Measurements from ENCODE around the gene TTC23L. TPM values are rescaled to one million over a fixed set of nuclear protein-coding genes. Genes with fewer than 3 reads are reported as not detected.

Gene TTC23L, protein sequence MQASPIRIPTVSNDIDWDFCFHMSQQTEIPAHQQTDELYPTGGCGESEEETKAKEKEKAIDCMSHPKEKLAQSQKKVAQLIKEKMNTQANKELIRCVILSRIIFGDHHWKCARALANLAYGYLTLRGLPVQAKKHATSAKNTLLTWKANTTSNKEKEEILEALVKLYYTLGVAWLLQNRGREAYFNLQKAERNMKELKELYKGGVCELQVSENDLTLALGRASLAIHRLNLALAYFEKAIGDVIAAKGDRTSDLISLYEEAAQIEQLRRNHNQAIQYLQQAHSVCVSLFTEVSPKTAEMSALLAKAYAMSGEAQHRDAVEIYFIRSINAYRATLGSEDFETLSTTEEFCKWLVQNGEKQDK
- not detected for total RNA-seq

- H3K4me3 Mint-ChIP-seq: peak within 1 kb of the TSS; percentile 85
- H3K27ac Mint-ChIP-seq: peak within 1 kb of the TSS; percentile 81
- peaks cover 7% of the 10 kb centered on the region for H3K27me3 Mint-ChIP-seq (ENCODE audit: low read depth)
- ATAC-seq (peak; percentile 91), DNase-seq (peak; percentile 92)
- peaks cover 12% of the 10 kb centered on the region for H3K4me1 Mint-ChIP-seq (ENCODE audit: low read depth)
- POLR2A ChIA-PET: interaction anchor here (0.6 to 1.6 kb wide), 3 partner anchors 76 to 657 kb away, joined by 3 to 9 read pairs (median 3); partner anchors contain the start of genes BRIX1, DNAJC21 and RAD1
- CTCF ChIA-PET: interaction anchor here (0.8 to 1.3 kb wide), 4 partner anchors 15 to 315 kb away, joined by 3 to 4 read pairs (median 3); partner anchors contain the start of gene RAD1
- no peaks in the 10 kb centered on the region for H3K36me3 Mint-ChIP-seq (ENCODE audit: low read depth)
- no peaks in the 10 kb centered on the region for H3K9me3 Mint-ChIP-seq (ENCODE audit: insufficient read depth)
Measured at GRCh38 chr5:34838785-34839714, at the start of gene TTC23L. Gene TTC23L (plus strand): TSS chr5:34839164. CDS start chr5:34840672, 1,508 bp downstream.

- peaks cover 2% of the 10 kb centered on the region for H3K27me3 Mint-ChIP-seq (ENCODE audit: low read depth)
- ATAC-seq (no peak), DNase-seq (no peak)
- POLR2A ChIA-PET: no interaction called here
- H3K9me3 Mint-ChIP-seq (ENCODE audit: insufficient read depth): no peaks in the 10 kb centered on the region
- H3K4me1 Mint-ChIP-seq (ENCODE audit: low read depth): no peaks in the 10 kb centered on the region
- no peaks in the 10 kb centered on the region for H3K36me3 Mint-ChIP-seq (ENCODE audit: low read depth)
- CTCF ChIA-PET: no interaction called here
- no peak overlapping the region for H3K4me3 Mint-ChIP-seq
- H3K27ac Mint-ChIP-seq: no peak overlapping the region
Measured at GRCh38 chr5:34789639-34790038, 49.3 kb upstream of the TTC23L start.

DNA sequence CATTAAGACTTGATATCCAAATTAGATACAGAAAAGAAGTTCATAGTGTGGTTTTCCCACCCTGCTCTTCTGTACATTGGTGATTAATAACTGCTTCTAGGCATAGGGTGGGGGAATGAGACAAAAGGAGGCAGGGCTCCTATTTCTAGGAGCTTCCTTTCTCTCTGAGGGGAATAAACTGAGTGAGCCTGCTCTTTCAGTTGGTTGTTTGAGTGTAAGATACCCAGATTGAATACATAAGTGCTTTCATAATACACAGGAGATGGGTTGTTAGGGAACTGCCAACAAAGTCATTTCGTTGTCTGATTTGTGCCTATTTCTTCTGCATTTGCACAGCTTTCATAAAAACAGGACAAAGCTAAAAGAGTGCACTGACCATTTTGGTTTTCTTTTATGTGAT lies 48.9 kb upstream of the TTC23L start:
- ChIA-PET POLR2A (no interaction called here), CTCF (no interaction called here)
- peaks cover 2% of the 10 kb centered on the region for H3K27me3 Mint-ChIP-seq (ENCODE audit: low read depth)
- DNase-seq (no peak), ATAC-seq (no peak)
- no peaks in the 10 kb centered on the region for H3K36me3 Mint-ChIP-seq (ENCODE audit: low read depth)
- H3K27ac Mint-ChIP-seq: no peak overlapping the region
- no peaks in the 10 kb centered on the region for H3K4me1 Mint-ChIP-seq (ENCODE audit: low read depth)
- H3K9me3 Mint-ChIP-seq (ENCODE audit: insufficient read depth): no peaks in the 10 kb centered on the region
- H3K4me3 Mint-ChIP-seq: no peak overlapping the region

DNA sequence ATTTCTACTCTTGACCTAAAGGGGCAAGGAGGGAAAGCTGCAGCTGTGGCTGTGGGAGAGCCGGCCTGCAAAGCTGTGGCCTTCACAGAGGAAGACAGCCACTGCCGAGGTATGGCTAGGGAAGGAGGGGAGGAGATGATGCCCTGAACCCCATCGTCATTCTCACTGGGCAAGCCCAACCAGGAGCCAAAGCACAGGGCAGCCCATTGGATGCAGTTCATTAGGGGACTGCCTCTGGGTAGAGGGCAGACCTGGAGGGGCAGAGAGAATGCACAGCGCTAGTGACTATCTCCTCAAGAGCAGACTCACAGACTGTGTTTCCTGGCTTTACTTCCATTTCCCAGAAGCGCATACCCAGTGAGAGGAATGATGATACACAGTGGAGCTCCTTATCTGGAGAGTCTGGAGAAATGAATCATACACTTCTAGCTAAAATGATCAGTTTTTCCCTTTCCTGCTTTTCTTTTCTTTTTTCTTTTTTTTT lies 47.2 kb upstream of the TTC23L start:
- ATAC-seq: no peak
- H3K4me3 Mint-ChIP-seq: no peak overlapping the region

GRCh38 chr5:34802834-34803563 lies 36.0 kb upstream of the TTC23L start:
- CTCF ChIA-PET: no interaction called here
- no peaks in the 10 kb centered on the region for H3K27me3 Mint-ChIP-seq (ENCODE audit: low read depth)
- H3K9me3 Mint-ChIP-seq (ENCODE audit: insufficient read depth): no peaks in the 10 kb centered on the region
- no peak overlapping the region for H3K4me3 Mint-ChIP-seq
- no peaks in the 10 kb centered on the region for H3K4me1 Mint-ChIP-seq (ENCODE audit: low read depth)
- H3K36me3 Mint-ChIP-seq (ENCODE audit: low read depth): no peaks in the 10 kb centered on the region
- no peak for DNase-seq
- no peak overlapping the region for H3K27ac Mint-ChIP-seq
- no peak for ATAC-seq
- POLR2A ChIA-PET: no interaction called here

More for the DNA sequence above, 47.2 kb upstream of the TTC23L start:
- CTCF ChIA-PET: interaction anchor here (0.7 kb wide), 1 partner anchor 240 kb away, joined by 3 read pairs; no protein-coding TSS in a partner anchor
- Mint-ChIP-seq H3K9me3 (ENCODE audit: insufficient read depth) (no peaks in the 10 kb centered on the region), H3K36me3 (ENCODE audit: low read depth) (no peaks in the 10 kb centered on the region), H3K4me1 (ENCODE audit: low read depth) (no peaks in the 10 kb centered on the region), H3K27ac (no peak overlapping the region), H3K27me3 (ENCODE audit: low read depth) (peaks cover 2% of the 10 kb centered on the region)
- POLR2A ChIA-PET: no interaction called here
- no peak for DNase-seq

DNA sequence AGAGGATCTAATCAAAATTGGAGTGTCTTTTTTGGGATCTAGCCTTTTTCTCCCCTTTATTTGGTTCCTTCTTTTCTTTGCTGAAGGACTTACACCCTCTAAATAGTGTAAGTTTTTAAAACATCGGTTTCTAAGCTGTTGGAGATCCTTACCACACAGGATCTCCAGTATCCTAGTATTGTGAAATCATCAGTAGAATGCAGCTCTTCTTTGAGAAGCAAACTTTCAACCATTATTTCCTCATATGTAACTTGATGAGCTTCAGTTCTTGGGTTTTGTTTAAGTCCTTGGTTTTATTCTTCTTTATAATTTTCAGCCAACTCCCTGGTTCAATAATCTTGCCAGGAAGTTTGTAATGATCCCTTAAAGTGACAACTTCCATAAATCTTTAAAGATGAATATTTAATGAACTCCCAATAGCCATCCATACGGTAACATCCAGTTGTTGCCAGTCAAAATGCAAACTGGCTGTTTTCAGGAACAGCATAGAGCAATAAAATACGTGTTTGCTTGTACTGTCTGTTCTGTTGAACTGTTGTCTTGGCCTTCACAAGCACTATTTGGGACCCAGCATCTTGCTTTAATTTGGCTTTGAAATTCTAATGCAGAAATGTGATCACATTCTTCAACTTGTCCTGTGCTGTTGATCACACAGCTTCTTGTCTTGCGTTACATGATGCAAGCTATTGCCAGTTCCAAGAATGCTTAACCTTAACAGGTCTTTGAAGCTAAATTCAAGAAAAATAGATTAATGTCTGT lies 34.8 kb upstream of the TTC23L start:
- H3K9me3 Mint-ChIP-seq (ENCODE audit: insufficient read depth): no peaks in the 10 kb centered on the region
- H3K4me3 Mint-ChIP-seq: no peak overlapping the region
- no peaks in the 10 kb centered on the region for H3K36me3 Mint-ChIP-seq (ENCODE audit: low read depth)
- no peak for DNase-seq
- no peak overlapping the region for H3K27ac Mint-ChIP-seq
- no peaks in the 10 kb centered on the region for H3K27me3 Mint-ChIP-seq (ENCODE audit: low read depth)
- ChIA-PET CTCF (no interaction called here), POLR2A (no interaction called here)
- ATAC-seq: no peak
- H3K4me1 Mint-ChIP-seq (ENCODE audit: low read depth): no peaks in the 10 kb centered on the region

GRCh38 chr5:34804913-34805312 lies 34.1 kb upstream of the TTC23L start:
- no peak overlapping the region for H3K4me3 Mint-ChIP-seq
- no peak for ATAC-seq

GRCh38 chr5:34806532-34806931 lies 32.4 kb upstream of the TTC23L start:
- Mint-ChIP-seq H3K4me3 (no peak overlapping the region), H3K27ac (no peak overlapping the region), H3K4me1 (ENCODE audit: low read depth) (no peaks in the 10 kb centered on the region), H3K27me3 (ENCODE audit: low read depth) (peaks cover 3% of the 10 kb centered on the region), H3K36me3 (ENCODE audit: low read depth) (no peaks in the 10 kb centered on the region), H3K9me3 (ENCODE audit: insufficient read depth) (no peaks in the 10 kb centered on the region)
- ATAC-seq (no peak), DNase-seq (no peak)
- ChIA-PET CTCF (no interaction called here), POLR2A (no interaction called here)

More at GRCh38 chr5:34804913-34805312, 34.1 kb upstream of the TTC23L start:
- no peak for DNase-seq
- Mint-ChIP-seq H3K9me3 (ENCODE audit: insufficient read depth) (no peaks in the 10 kb centered on the region), H3K36me3 (ENCODE audit: low read depth) (no peaks in the 10 kb centered on the region), H3K27ac (no peak overlapping the region), H3K4me1 (ENCODE audit: low read depth) (no peaks in the 10 kb centered on the region), H3K27me3 (ENCODE audit: low read depth) (no peaks in the 10 kb centered on the region)
- CTCF ChIA-PET: no interaction called here
- POLR2A ChIA-PET: no interaction called here

- DNase-seq (no peak), ATAC-seq (no peak)
- H3K27me3 Mint-ChIP-seq (ENCODE audit: low read depth): peaks cover 5% of the 10 kb centered on the region
- ChIA-PET CTCF (no interaction called here), POLR2A (no interaction called here)
- H3K36me3 Mint-ChIP-seq (ENCODE audit: low read depth): no peaks in the 10 kb centered on the region
- H3K4me1 Mint-ChIP-seq (ENCODE audit: low read depth): no peaks in the 10 kb centered on the region
- H3K4me3 Mint-ChIP-seq: no peak overlapping the region
- H3K27ac Mint-ChIP-seq: no peak overlapping the region
- H3K9me3 Mint-ChIP-seq (ENCODE audit: insufficient read depth): no peaks in the 10 kb centered on the region
Measured at GRCh38 chr5:34811706-34812105, 27.3 kb upstream of the TTC23L start.

GRCh38 chr5:34813509-34813908 lies 25.5 kb upstream of the TTC23L start:
- ATAC-seq: no peak
- DNase-seq: no peak
- no peak overlapping the region for H3K27ac Mint-ChIP-seq
- ChIA-PET CTCF (interaction anchor here (0.9 kb wide), 1 partner anchor 8 kb away, joined by 3 read pairs; no protein-coding TSS in a partner anchor), POLR2A (no interaction called here)
- H3K4me3 Mint-ChIP-seq: no peak overlapping the region
- no peaks in the 10 kb centered on the region for H3K9me3 Mint-ChIP-seq (ENCODE audit: insufficient read depth)
- H3K36me3 Mint-ChIP-seq (ENCODE audit: low read depth): no peaks in the 10 kb centered on the region
- peaks cover 5% of the 10 kb centered on the region for H3K27me3 Mint-ChIP-seq (ENCODE audit: low read depth)
- no peaks in the 10 kb centered on the region for H3K4me1 Mint-ChIP-seq (ENCODE audit: low read depth)
